Raji (cell line): Measurements from ENCODE around the gene SAXO1.

ENCODE experiments used
- POLR2A ChIP-seq: IDR thresholded peaks from 2 replicates; pipeline ENCODE4 v1.6.1; 2011; ENCODE audit warnings: low read depth, low read length, control low read depth; ENCODE audit not compliant: insufficient read depth

The SAXO1 gene

GRCh38 chr9:18982262-18982620 lies 50.8 kb downstream of the SAXO1 start:
- no peak for TF ChIP-seq POLR2A

- TF ChIP-seq POLR2A = no peak
These were observed 51.3 kb downstream of the SAXO1 start for GRCh38 chr9:18981476-18982261.

- TF ChIP-seq POLR2A = no peak
These were observed 52.8 kb downstream of the SAXO1 start for GRCh38 chr9:18980189-18980588.

GRCh38 chr9:18979367-18979766 lies 53.6 kb downstream of the SAXO1 start:
- no peak for TF ChIP-seq POLR2A

GRCh38 chr9:18978188-18978587 lies 54.8 kb downstream of the SAXO1 start:
- no peak for TF ChIP-seq POLR2A

GRCh38 chr9:18976709-18977531 lies 56.1 kb downstream of the SAXO1 start:
- TF ChIP-seq POLR2A = no peak

- no peak for TF ChIP-seq POLR2A
These were observed 56.7 kb downstream of the SAXO1 start for GRCh38 chr9:18976221-18976708.

- TF ChIP-seq POLR2A = no peak
These were observed 59.7 kb downstream of the SAXO1 start for GRCh38 chr9:18973348-18973747.

GRCh38 chr9:18972675-18973074 lies 60.3 kb downstream of the SAXO1 start:
- no peak for TF ChIP-seq POLR2A

GRCh38 chr9:18971909-18972308 lies 61.1 kb downstream of the SAXO1 start:
- no peak for TF ChIP-seq POLR2A

- TF ChIP-seq POLR2A = no peak
These were observed 61.6 kb downstream of the SAXO1 start for GRCh38 chr9:18971404-18971803.

- TF ChIP-seq POLR2A = no peak
These were observed 62.6 kb downstream of the SAXO1 start for GRCh38 chr9:18970393-18970792.

- no peak for TF ChIP-seq POLR2A
These were observed 63.9 kb downstream of the SAXO1 start for GRCh38 chr9:18969128-18969527.

GRCh38 chr9:18955626-18956025 lies 77.4 kb downstream of the SAXO1 start:
- no peak for TF ChIP-seq POLR2A

- no peak for TF ChIP-seq POLR2A
These were observed 81.1 kb downstream of the SAXO1 start for GRCh38 chr9:18951936-18952335.

- no peak for TF ChIP-seq POLR2A
These were observed 85.1 kb downstream of the SAXO1 start for GRCh38 chr9:18947892-18948339.
